Measurements from ENCODE around the gene RNU6-9. TPM values are rescaled to one million over a fixed set of nuclear protein-coding genes. Genes with fewer than 3 reads are reported as not detected.
A peak's percentile ranks its signal among the peaks of the same experiment; 100 is the strongest.

Gene RNU6-9
- total RNA-seq, 1 donor from 2014 or later: not detected

- Histone ChIP-seq H3K36me3 (no peaks in the 10 kb centered on the region), H3K4me3 (peak overlapping the region; percentile 61), H3K9me3 (no peaks in the 10 kb centered on the region), H3K27ac (no peak overlapping the region), H3K27me3 (ENCODE audit: low read depth) (peaks cover 9% of the 10 kb centered on the region), H3K4me1 (peaks cover 22% of the 10 kb centered on the region)
- ATAC-seq (no peak), DNase-seq (no peak)
- TF ChIP-seq, protein P1, sequence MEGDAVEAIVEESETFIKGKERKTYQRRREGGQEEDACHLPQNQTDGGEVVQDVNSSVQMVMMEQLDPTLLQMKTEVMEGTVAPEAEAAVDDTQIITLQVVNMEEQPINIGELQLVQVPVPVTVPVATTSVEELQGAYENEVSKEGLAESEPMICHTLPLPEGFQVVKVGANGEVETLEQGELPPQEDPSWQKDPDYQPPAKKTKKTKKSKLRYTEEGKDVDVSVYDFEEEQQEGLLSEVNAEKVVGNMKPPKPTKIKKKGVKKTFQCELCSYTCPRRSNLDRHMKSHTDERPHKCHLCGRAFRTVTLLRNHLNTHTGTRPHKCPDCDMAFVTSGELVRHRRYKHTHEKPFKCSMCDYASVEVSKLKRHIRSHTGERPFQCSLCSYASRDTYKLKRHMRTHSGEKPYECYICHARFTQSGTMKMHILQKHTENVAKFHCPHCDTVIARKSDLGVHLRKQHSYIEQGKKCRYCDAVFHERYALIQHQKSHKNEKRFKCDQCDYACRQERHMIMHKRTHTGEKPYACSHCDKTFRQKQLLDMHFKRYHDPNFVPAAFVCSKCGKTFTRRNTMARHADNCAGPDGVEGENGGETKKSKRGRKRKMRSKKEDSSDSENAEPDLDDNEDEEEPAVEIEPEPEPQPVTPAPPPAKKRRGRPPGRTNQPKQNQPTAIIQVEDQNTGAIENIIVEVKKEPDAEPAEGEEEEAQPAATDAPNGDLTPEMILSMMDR (IDR thresholded peaks at IDR 0.05): no peak
- intact Hi-C loops (cut with DNase I): no loop called here
These were observed 32.0 kb upstream of the RNU6-9 start for GRCh38 chr19:861141-861755.

- intact Hi-C loops (cut with DNase I): no loop called here
- Histone ChIP-seq H3K27me3 (ENCODE audit: low read depth) (peaks cover 9% of the 10 kb centered on the region), H3K4me3 (peak overlapping the region; percentile 21), H3K9me3 (no peaks in the 10 kb centered on the region), H3K27ac (no peak overlapping the region), H3K4me1 (peaks cover 22% of the 10 kb centered on the region), H3K36me3 (no peaks in the 10 kb centered on the region)
- DNase-seq (peak; percentile 78), ATAC-seq (peak; percentile 63 to 66)
- TF ChIP-seq, protein P1 (IDR thresholded peaks at IDR 0.05): no peak
These were observed 31.3 kb upstream of the RNU6-9 start for GRCh38 chr19:861756-862580.

- peaks cover 9% of the 10 kb centered on the region for H3K27me3 ChIP-seq (ENCODE audit: low read depth)
- H3K9me3 ChIP-seq: no peaks in the 10 kb centered on the region
- peaks cover 4% of the 10 kb centered on the region for H3K36me3 ChIP-seq
- peaks cover 22% of the 10 kb centered on the region for H3K4me1 ChIP-seq
- H3K4me3 ChIP-seq: peak overlapping the region; percentile 34
- DNase-seq (peak; percentile 86), ATAC-seq (peak; percentile 50 to 56)
- TF ChIP-seq, protein P1 (IDR thresholded peaks at IDR 0.05): no peak
- intact Hi-C loops (cut with DNase I): no loop called here
- H3K27ac ChIP-seq: no peak overlapping the region
These were observed 30.5 kb upstream of the RNU6-9 start for GRCh38 chr19:862581-863314.

DNA sequence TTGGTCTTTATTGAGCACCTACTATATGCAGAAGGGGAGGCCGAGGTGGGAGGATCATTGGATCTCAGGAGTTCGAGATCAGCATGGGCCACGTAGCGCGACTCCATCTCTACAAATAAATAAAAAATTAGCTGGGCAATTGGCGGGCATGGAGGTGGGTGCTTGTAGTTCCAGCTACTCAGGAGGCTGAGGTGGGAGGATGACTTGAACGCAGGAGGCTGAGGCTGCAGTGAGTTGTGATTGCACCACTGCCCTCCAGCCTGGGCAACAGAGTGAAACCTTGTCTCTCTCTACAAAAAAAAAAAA lies 30.0 kb upstream of the RNU6-9 start:
- intact Hi-C loops (cut with DNase I): no loop called here
- peaks cover 10% of the 10 kb centered on the region for H3K36me3 ChIP-seq
- H3K27ac ChIP-seq: peak overlapping the region; percentile 68
- H3K4me1 ChIP-seq: peaks cover 22% of the 10 kb centered on the region
- peaks cover 9% of the 10 kb centered on the region for H3K27me3 ChIP-seq (ENCODE audit: low read depth)
- ATAC-seq (no peak), DNase-seq (no peak)
- H3K9me3 ChIP-seq: no peaks in the 10 kb centered on the region
- TF ChIP-seq, protein P1 (IDR thresholded peaks at IDR 0.05): no peak
- peak overlapping the region; percentile 34 for H3K4me3 ChIP-seq

- no peaks in the 10 kb centered on the region for H3K9me3 ChIP-seq
- H3K4me1 ChIP-seq: peaks cover 28% of the 10 kb centered on the region
- intact Hi-C loops (cut with DNase I): no loop called here
- no peak for ATAC-seq
- H3K36me3 ChIP-seq: peaks cover 20% of the 10 kb centered on the region
- DNase-seq: no peak
- H3K27me3 ChIP-seq (ENCODE audit: low read depth): no peaks in the 10 kb centered on the region
- no peak overlapping the region for H3K4me3 ChIP-seq
- no peak overlapping the region for H3K27ac ChIP-seq
- TF ChIP-seq, protein P1 (IDR thresholded peaks at IDR 0.05): no peak
These were observed 26.4 kb upstream of the RNU6-9 start for GRCh38 chr19:866769-867300.

Data from lower lobe of right lung (tissue), 2 donors.